CMK (cell line): ENCODE measurements around the gene PAPLN.

Source experiments
- DNase-seq: peaks from one replicate; pipeline ENCODE4 v3.0.0-alpha.2; 2010; ENCODE audit warnings: low read depth

The PAPLN gene

GRCh38 chr14:73261520-73262426, 24.5 kb downstream of the PAPLN start:
- DNase-seq, result no peak

DNA sequence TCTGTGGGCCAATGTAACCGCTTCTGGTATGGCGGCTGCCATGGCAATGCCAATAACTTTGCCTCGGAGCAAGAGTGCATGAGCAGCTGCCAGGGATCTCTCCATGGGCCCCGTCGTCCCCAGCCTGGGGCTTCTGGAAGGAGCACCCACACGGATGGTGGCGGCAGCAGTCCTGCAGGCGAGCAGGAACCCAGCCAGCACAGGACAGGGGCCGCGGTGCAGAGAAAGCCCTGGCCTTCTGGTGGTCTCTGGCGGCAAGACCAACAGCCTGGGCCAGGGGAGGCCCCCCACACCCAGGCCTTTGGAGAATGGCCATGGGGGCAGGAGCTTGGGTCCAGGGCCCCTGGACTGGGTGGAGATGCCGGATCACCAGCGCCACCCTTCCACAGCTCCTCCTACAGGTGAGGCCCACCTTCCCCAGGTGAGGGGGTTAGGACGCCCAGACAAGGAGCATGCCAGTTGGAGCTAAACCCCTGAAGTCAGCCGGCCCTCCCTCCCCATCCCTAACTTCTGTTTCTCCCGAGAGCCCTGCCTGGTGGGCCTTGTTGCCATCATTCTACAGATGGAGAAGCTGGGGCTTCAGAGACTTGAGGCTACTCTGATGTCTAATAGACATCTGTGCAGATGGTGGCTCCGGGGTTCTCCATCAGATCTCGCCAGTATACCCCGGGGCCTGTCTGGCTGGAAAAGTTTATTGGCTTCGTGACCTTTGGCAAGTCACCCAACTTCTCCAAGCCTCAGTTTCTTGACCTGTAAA, 25.3 kb downstream of the PAPLN start:
- DNase-seq, result no peak

DNA sequence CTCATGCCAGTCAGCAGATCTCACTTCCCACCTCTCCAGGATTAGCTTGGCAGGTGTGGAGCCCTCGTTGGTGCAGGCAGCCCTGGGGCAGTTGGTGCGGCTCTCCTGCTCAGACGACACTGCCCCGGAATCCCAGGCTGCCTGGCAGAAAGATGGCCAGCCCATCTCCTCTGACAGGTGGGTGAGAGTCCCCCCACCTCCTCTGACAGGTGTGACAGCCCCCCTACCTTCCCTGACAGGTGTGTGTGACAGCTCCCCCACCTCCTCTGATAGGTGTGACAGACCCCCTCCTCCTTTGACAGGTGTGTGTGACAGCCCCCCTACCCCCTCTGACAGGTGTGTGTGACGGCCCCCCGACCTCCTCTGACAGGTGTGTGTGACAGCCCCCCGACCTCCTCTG, 26.3 kb downstream of the PAPLN start:
- DNase-seq, result no peak

DNA sequence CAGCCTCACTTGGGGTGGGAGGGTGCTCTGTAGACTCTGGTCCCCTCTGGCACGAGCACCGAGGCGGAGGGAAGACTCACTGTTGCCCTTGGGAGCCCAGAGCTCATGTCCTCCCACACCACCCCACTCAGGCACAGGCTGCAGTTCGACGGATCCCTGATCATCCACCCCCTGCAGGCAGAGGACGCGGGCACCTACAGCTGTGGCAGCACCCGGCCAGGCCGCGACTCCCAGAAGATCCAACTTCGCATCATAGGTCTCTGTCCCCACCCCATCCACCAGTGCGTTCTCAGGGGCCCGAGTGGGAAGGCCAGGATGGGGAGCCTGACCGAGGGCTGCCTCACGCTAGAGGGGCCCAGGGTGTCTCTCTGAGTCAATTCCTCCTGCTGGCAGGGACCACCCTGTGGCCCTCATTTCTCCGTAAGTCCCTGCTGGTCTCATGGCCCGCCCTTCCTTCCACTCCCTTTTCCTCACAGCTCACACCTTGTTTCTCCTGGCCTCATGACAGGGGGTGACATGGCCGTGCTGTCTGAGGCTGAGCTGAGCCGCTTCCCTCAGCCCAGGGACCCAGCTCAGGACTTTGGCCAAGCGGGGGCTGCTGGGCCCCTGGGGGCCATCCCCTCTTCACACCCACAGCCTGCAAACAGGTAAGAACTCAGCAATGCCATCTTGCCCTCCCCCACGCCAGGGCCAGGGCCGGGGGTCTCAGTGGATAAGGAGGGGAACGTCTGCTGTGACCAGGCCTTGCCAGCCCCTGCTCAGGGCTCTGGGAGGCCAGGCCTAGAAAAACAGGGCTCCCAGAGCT, 27.0 kb downstream of the PAPLN start:
- no peak for DNase-seq

DNA sequence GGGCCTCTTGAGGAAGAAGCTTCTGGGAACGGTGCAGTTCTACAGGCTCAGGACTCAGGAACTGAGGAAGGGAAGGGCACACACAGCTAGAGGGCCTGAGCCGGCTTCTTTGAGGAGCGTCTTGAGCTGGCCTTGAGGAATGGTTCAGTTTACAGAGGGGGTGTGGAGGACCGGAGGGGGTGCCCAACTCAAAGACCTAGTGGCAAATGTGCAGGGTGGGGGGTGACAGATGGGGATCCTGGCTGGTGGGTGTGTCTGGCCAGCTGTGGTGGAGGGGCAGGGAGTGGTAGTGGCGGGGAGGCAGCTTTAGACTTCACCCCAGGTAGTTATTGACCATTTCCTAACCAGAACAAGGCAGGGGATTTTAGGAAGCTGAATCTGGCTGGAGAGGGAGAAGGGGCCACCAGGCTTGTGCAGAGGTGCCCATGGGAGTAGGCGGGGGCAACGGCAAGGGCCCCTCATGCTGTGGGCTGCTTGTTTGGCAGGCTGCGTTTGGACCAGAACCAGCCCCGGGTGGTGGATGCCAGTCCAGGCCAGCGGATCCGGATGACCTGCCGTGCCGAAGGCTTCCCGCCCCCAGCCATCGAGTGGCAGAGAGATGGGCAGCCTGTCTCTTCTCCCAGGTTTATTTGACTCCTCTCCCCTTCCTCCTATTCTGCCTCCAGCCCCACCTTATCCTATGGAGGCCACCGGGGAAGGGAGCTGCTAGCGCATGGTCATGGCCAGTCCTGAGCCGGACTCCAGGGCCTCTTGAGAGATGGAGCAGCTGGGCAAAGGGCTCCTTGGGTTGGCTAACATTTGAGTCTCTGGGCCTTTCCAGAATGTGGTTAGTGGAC, 27.8 kb downstream of the PAPLN start:
- DNase-seq, result no peak

DNA sequence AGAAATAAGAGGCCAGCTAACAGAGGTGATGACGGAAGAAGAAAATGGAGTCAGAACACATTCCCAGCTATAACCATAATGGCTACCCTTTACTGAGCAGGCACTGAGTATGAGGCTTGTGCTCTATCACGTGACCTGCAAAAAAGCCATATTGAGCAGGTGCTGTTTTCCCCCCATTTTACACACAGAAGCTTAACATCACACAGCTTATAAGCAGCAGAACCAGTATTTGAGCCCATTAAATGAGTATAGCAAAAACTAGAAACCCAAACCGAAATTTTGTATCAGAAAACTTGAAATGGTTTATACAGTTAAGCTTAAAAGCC, 28.4 kb downstream of the PAPLN start:
- no peak for DNase-seq

GRCh38 chr14:73266317-73266716, 29.0 kb downstream of the PAPLN start:
- DNase-seq, result no peak

DNA sequence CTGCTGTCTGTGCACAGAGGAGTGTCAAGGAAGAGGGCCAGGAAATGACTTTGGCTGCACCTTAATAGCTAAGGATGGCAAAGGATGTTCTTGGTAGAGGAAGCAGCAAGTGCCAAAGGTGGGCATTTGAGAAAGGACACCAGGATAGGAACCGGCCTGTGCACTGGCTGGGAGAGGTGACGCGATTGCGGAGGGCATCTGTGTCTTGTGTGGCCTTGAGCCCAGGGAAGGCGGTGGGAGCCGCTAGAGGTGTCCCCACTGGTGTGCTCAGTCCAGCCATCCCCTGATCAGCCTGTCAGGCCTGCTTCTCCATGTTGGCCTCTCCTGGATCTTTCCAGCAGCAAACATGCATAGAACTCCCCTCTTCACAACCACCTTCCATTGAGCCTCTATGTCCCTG, 30.2 kb downstream of the PAPLN start:
- DNase-seq, result no peak

DNA sequence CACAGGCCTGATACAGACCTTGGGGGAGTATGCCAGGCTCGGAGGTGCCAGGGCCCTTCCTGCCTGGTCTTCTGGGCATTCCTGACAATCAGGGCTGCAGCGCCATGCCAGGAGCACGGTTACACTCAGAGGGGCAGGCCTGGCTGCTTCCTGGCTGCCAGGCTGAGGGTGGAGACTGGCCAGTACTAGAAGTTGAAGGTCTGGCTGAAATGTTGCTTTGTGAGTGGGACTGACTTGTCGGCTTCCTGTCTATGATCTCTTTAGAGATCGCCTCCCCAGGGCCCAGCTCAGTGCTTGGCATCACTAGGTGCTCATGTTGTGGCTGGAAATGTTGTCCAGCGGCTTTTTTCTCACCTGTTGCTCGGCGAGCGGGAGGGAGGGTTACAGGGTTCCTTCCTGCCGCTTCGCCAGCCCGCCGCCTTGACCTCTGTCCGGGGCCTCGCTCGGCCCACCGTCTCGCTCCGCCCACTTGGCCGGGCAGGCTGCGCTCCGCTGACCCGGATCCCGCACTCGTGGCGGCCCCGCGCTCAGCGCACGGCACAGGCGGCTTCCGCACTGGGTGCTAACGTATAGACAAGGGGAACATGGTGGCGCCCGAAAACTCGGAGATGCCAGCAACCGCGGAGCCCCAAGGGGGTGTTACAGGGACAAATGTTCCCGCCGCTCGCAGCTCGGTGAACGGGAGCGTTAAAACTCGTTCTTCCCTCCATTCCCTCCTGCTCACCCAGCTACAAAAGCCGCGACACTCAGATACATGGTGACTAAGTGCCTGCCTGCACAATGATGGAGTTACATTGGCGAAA, 32.6 kb downstream of the PAPLN start:
- no peak for DNase-seq

DNA sequence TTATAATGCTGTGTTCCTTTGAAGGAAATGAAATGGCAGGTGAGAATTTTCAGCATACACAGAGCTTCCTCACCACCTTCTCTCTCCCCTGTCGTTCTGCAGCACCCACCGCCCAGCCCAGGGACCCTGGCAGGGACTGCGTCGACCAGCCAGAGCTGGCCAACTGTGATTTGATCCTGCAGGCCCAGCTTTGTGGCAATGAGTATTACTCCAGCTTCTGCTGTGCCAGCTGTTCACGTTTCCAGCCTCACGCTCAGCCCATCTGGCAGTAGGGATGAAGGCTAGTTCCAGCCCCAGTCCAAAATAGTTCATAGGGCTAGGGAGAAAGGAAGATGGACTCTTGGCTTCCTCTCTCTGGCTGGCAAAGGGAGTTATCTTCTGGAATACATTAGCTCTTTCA, 35.1 kb downstream of the PAPLN start:
- no peak for DNase-seq

DNA sequence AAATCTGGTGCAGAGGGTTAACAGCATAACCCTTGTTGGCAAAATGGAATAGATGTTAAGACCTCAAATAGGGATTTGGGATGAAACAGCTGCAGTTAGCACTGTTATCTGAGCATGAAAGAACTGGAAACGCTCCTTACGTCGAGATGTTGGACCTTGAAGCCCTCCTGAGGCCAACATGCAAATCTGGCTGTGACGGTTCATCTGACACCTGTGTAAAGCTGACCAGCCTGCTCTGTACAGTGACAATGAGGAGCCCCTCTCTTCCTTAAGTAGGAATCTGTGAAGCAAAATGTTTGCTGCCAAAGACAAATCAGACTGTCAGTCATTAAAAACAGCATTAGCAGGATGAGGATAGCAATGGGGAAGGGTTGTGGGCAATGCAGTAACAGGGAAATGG, 36.5 kb downstream of the PAPLN start:
- DNase-seq, result no peak

DNA sequence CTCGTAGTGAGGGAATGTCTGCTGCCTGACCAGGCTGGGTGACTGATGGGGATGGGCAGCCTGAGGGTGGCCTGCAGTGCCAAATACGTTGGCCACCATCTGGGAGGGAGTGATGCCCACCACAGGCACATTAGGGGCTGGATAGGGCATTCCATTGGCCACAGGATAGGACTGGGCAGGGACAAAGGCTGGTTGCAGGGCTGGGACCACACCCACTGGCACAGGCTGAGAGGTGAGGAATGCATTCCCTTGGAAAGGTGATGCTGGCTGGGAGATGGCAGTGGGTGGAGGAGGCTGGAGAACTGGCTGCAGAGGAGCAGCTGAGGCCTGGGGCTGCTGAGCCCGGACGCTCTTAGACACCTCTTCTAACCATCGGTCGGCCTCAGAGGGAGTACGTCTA, 39.5 kb downstream of the PAPLN start:
- no peak for DNase-seq

GRCh38 chr14:73277376-73277775, 40.1 kb downstream of the PAPLN start:
- no peak for DNase-seq

GRCh38 chr14:73280903-73281302, 43.6 kb downstream of the PAPLN start:
- no peak for DNase-seq

GRCh38 chr14:73283608-73284379, 46.5 kb downstream of the PAPLN start:
- DNase-seq, result no peak

- DNase-seq, result no peak
Measured at GRCh38 chr14:73285979-73286378, 48.7 kb downstream of the PAPLN start.

- no peak for DNase-seq
Measured at GRCh38 chr14:73286598-73286997, 49.3 kb downstream of the PAPLN start.

GRCh38 chr14:73287071-73287470, 49.8 kb downstream of the PAPLN start:
- DNase-seq, result no peak

- no peak for DNase-seq
Measured at GRCh38 chr14:73289308-73289707, 52.0 kb downstream of the PAPLN start.

- no peak for DNase-seq
Measured at GRCh38 chr14:73289729-73290128, 52.4 kb downstream of the PAPLN start.
